ENCODE data around the gene MRM3.

GRCh38 chr17:788551-788950 lies 6.4 kb downstream of the MRM3 start:
- no peak for TF ChIP-seq CTCF (IDR thresholded peaks at IDR 0.05)
- no peak for TF ChIP-seq POLR2A (IDR thresholded peaks at IDR 0.05)
